GM12878 (cell line): ENCODE data around the gene USP27X.

Experiments used
- CBX5 ChIP-seq: sonication (generic); IDR thresholded peaks from 2 replicates; pipeline ENCODE4 v1.6.1; 2016; ENCODE audit warnings: low read depth, moderate library complexity, mild to moderate bottlenecking, inconsistent platforms
- HCFC1 ChIP-seq: fragments of 150-350 bp; IDR thresholded peaks from 2 replicates; pipeline ENCODE4 v1.6.1; 2014; ENCODE audit warnings: low read length
- NRF1 ChIP-seq: conservative IDR thresholded peaks from 2 replicates; pipeline ENCODE4 v1.6.1; 2011; ENCODE audit warnings: mild to moderate bottlenecking, low read depth, low read length, improper control_type of control experiment
- PKNOX1 ChIP-seq: fragments of 450-650 bp; IDR thresholded peaks from 2 replicates; pipeline ENCODE4 v1.6.1; 2016; ENCODE audit warnings: mild to moderate bottlenecking
- POLR2A ChIP-seq: IDR thresholded peaks from 2 replicates; pipeline ENCODE4 v1.6.1; 2011; ENCODE audit warnings: low read depth, mild to moderate bottlenecking, low read length
- POLR2AphosphoS5 ChIP-seq: IDR thresholded peaks from 2 replicates; pipeline ENCODE4 v1.6.1; 2011; ENCODE audit warnings: mild to moderate bottlenecking, low read length, inconsistent platforms
- TCF12 ChIP-seq: IDR thresholded peaks from 2 replicates; pipeline ENCODE4 v1.6.1; 2011; ENCODE audit warnings: low read depth, mild to moderate bottlenecking, low read length
- TCF3 ChIP-seq: IDR thresholded peaks from 2 replicates; pipeline ENCODE4 v1.6.1; 2012; ENCODE audit warnings: low read depth, mild to moderate bottlenecking, low read length, borderline replicate concordance; ENCODE audit not compliant: insufficient read depth
- TF ChIP-seq, protein P1 (sequence below): IDR thresholded peaks from 2 replicates; pipeline ENCODE4 v1.6.1; 2011; ENCODE audit warnings: borderline replicate concordance, low read depth, mild to moderate bottlenecking, moderate library complexity, low read length; ENCODE audit not compliant: insufficient read depth, poor library complexity, severe bottlenecking
- TF ChIP-seq, protein P2 (sequence below), 3 experiments: IDR thresholded peaks in 2 of 3; conservative IDR thresholded peaks in 1 of 3; 2 replicates each; pipeline ENCODE4 v1.5.1; 2011; ENCODE audit warnings: low read depth in 3 of 3, low read length in 3 of 3, mild to moderate bottlenecking in 3 of 3, control low read depth in 2 of 3, moderate library complexity in 2 of 3, inconsistent platforms in 1 of 3, mixed read lengths in 1 of 3; ENCODE audit not compliant: control insufficient read depth in 2 of 3, insufficient read depth in 1 of 3; ENCODE audit errors: extremely low read depth in 1 of 3

DNA sequence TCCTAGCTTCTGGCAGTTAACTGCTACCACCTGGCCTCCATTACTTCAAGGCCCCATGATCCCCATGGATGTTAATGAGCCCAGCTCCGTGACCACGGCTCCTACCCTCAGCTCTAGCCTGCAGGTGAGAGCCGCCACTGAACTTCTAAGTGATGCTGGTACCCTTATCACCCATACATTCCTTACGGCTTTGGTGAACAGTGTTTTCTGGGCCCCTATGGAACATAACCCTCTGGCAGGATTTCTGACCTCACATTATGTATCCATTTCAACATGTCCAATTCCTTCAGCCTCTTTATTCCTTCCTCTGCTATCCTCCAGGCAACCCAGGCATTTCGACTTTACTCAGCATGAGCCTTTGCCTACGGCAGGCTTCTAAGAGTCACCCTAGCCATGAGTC is 25.6 kb upstream of the USP27X start:
- TF ChIP-seq TCF3 (no peak), POLR2A (no peak), CBX5 (no peak), PKNOX1 (no peak), POLR2AphosphoS5 (no peak), HCFC1 (no peak), NRF1 (no peak), TCF12 (no peak)
- TF ChIP-seq, protein P1, sequence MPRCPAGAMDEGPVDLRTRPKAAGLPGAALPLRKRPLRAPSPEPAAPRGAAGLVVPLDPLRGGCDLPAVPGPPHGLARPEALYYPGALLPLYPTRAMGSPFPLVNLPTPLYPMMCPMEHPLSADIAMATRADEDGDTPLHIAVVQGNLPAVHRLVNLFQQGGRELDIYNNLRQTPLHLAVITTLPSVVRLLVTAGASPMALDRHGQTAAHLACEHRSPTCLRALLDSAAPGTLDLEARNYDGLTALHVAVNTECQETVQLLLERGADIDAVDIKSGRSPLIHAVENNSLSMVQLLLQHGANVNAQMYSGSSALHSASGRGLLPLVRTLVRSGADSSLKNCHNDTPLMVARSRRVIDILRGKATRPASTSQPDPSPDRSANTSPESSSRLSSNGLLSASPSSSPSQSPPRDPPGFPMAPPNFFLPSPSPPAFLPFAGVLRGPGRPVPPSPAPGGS = no peak
- TF ChIP-seq, protein P2, sequence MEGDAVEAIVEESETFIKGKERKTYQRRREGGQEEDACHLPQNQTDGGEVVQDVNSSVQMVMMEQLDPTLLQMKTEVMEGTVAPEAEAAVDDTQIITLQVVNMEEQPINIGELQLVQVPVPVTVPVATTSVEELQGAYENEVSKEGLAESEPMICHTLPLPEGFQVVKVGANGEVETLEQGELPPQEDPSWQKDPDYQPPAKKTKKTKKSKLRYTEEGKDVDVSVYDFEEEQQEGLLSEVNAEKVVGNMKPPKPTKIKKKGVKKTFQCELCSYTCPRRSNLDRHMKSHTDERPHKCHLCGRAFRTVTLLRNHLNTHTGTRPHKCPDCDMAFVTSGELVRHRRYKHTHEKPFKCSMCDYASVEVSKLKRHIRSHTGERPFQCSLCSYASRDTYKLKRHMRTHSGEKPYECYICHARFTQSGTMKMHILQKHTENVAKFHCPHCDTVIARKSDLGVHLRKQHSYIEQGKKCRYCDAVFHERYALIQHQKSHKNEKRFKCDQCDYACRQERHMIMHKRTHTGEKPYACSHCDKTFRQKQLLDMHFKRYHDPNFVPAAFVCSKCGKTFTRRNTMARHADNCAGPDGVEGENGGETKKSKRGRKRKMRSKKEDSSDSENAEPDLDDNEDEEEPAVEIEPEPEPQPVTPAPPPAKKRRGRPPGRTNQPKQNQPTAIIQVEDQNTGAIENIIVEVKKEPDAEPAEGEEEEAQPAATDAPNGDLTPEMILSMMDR (IDR thresholded peaks at IDR 0.05 in 2 of 3, conservative IDR thresholded peaks at IDR 0.05 in 1 of 3; ENCODE audit: control insufficient read depth in 2 of 3, extremely low read depth in 1 of 3, insufficient read depth in 1 of 3, low read depth in 3 of 3, low read length in 3 of 3) = no peak
